Glutamatergic neuron (in vitro differentiated cells): Measurements from ENCODE around the gene R3HCC1L. TPM values are rescaled to one million over a fixed set of nuclear protein-coding genes. Genes with fewer than 3 reads are reported as not detected.

Experiments used
- DNase-seq: peaks from one replicate; pipeline ENCODE4 v3.0.0; 2022
- H3K27ac Mint-ChIP-seq: one replicate; pipeline ENCODE4 v1.8.0; 2020; ENCODE audit warnings: mild to moderate bottlenecking, mixed read lengths, inconsistent platforms; ENCODE audit not compliant: unreplicated experiment
- H3K27me3 Mint-ChIP-seq: one replicate; pipeline ENCODE4 v1.8.0; 2020; ENCODE audit warnings: mild to moderate bottlenecking, moderate library complexity, mixed read lengths, inconsistent platforms; ENCODE audit not compliant: unreplicated experiment
- H3K36me3 Mint-ChIP-seq: one replicate; pipeline ENCODE4 v1.8.0; 2020; ENCODE audit warnings: mild to moderate bottlenecking, mixed read lengths, inconsistent platforms; ENCODE audit not compliant: unreplicated experiment
- H3K4me1 Mint-ChIP-seq: one replicate; pipeline ENCODE4 v1.8.0; 2020; ENCODE audit warnings: mild to moderate bottlenecking, low read depth, mixed read lengths, inconsistent platforms; ENCODE audit not compliant: unreplicated experiment
- H3K4me3 Mint-ChIP-seq: one replicate; pipeline ENCODE4 v1.8.0; 2020; ENCODE audit warnings: mild to moderate bottlenecking, mixed read lengths, inconsistent platforms; ENCODE audit not compliant: unreplicated experiment
- H3K9me3 Mint-ChIP-seq: one replicate; pipeline ENCODE4 v1.8.0; 2020; ENCODE audit warnings: mild to moderate bottlenecking, moderate library complexity, mixed read lengths, inconsistent platforms; ENCODE audit not compliant: unreplicated experiment
- long read RNA-seq: library from polyadenylated mRNA; unstranded; transcript quantifications from one replicate; pipeline ENCODE4 v2.0.0, GENCODE V29; 2020; ENCODE audit not compliant: unreplicated experiment
- total RNA-seq: library from RNA; stranded (reverse); fragmentation: NEBNext Ultra II Directional; extraction: Animal tissue kit (Norgen Biotek cat#: 25700); gene quantifications from one replicate; pipeline ENCODE4 v1.2.1, GENCODE V29; 2021; ENCODE audit not compliant: unreplicated experiment
- TF ChIP-seq, protein P1 (sequence below): fragments of 200-600 bp; sonication (generic); IDR thresholded peaks from one replicate; pipeline ENCODE4 v1.5.0; 2021; ENCODE audit not compliant: partially characterized antibody, unreplicated experiment

R3HCC1L gene
- total RNA-seq, result 13.6 TPM
- long read RNA-seq, partial matches to known transcripts, result 0 of 3 reads
- long read RNA-seq, other reads (novel, unspliced or antisense), result 2 of 3 reads

DNA sequence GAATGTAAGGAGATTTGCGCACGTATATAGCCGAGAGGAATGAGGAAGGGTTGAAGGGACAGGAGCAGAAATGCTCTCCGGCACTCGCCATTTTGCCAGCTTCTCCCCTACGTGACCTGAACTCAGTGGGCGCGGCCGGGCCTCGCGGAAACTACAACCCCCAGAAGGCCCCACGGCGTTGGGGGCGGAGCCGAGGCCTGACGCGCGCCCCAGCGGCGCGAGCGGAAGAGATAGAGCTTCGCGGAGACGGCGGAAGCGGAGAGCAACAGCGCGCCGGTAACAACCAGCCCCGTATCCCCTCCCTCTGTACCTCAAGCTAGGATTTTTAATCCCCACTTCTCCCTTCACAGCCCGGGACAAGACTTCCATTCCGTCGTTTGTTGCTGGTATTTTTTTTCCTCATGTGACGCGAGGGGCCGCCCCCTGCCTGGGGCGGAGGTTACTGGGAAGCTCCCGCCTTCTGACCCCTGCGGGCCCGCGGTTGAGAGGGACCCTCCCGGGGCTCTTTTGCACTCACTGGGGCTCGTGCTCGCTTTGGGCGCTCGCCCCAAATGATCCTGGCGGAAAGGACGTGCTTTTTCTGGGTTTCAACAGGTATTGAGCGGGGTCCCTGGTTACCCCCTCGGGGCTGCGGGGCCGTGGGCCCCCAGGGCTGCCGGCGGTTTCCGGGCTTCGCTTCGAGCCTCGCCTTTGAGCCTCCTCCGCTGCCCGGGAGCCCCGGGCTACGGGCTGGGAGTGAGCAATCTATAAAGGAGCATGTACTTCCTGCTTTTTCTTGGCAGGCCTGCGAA is at the start of gene R3HCC1L:
TSS of gene R3HCC1L (plus strand) at position 227 of the 791 bp plus-strand sequence. CDS start 73,458 bp downstream, outside the sequence.
- H3K4me1 Mint-ChIP-seq, result peaks cover 6% of the 10 kb centered on the region
- TF ChIP-seq, protein P1, sequence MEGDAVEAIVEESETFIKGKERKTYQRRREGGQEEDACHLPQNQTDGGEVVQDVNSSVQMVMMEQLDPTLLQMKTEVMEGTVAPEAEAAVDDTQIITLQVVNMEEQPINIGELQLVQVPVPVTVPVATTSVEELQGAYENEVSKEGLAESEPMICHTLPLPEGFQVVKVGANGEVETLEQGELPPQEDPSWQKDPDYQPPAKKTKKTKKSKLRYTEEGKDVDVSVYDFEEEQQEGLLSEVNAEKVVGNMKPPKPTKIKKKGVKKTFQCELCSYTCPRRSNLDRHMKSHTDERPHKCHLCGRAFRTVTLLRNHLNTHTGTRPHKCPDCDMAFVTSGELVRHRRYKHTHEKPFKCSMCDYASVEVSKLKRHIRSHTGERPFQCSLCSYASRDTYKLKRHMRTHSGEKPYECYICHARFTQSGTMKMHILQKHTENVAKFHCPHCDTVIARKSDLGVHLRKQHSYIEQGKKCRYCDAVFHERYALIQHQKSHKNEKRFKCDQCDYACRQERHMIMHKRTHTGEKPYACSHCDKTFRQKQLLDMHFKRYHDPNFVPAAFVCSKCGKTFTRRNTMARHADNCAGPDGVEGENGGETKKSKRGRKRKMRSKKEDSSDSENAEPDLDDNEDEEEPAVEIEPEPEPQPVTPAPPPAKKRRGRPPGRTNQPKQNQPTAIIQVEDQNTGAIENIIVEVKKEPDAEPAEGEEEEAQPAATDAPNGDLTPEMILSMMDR, result no peak
- peaks cover 5% of the 10 kb centered on the region for H3K36me3 Mint-ChIP-seq
- peaks cover 2% of the 10 kb centered on the region for H3K9me3 Mint-ChIP-seq
- H3K4me3 Mint-ChIP-seq, result peak within 1 kb of the TSS; percentile 80
- H3K27me3 Mint-ChIP-seq, result peaks cover 2% of the 10 kb centered on the region
- peak within 1 kb of the TSS; percentile 20 for H3K27ac Mint-ChIP-seq
- peak; percentile 95 for DNase-seq

GRCh38 chr10:98085238-98085637 is 49.2 kb upstream of the R3HCC1L start:
- Mint-ChIP-seq H3K4me1 (peaks cover 7% of the 10 kb centered on the region), H3K9me3 (peaks cover 2% of the 10 kb centered on the region), H3K27me3 (peaks cover 4% of the 10 kb centered on the region), H3K27ac (no peak overlapping the region), H3K36me3 (no peaks in the 10 kb centered on the region), H3K4me3 (no peak overlapping the region)
- TF ChIP-seq, protein P1, result no peak
- no peak for DNase-seq

DNA sequence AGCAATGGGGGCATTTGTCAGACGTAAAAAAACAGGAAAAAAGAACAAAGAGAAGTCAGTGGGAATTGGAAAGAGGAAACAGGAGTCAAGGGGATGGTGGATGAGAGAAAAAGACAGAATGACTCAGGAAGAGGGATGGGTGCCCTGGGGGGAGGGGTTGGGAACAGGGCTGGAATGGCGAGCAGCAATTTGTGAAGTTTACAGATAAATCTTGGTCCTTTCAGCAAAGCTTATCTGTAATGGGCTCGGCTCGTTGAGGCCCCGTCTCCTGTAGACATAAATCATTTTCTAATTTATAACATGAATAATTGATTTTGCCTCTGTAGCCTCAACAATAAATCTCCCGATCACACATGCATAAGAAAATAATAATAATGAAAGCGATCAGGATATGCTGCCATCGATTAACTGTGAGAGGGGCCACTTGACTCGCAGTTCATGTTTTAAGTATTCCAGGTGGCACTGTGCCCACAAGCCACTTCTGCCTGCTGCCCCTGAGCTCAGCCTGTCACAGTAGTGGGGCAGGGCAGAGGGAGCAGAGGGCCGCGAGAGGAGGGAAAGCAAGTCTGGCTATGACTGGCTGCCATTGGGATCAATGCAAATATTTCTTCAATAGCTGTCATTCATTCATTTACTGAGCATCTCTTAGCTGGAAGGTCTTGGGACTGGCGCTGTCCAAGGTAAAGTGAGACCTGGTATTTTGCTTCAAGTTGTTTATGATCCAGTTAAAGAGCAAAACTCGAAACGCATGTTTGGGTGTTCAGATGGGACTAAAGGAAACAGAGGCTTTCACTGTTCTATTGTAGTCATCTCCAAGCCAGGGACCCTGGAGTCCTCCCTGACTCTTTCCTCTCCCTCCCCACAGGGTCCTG is 47.4 kb upstream of the R3HCC1L start:
- no peak for DNase-seq
- no peaks in the 10 kb centered on the region for H3K36me3 Mint-ChIP-seq
- H3K27me3 Mint-ChIP-seq, result no peaks in the 10 kb centered on the region
- peaks cover 4% of the 10 kb centered on the region for H3K4me1 Mint-ChIP-seq
- TF ChIP-seq, protein P1, result no peak
- H3K9me3 Mint-ChIP-seq, result peaks cover 2% of the 10 kb centered on the region
- no peak overlapping the region for H3K27ac Mint-ChIP-seq
- H3K4me3 Mint-ChIP-seq, result no peak overlapping the region

GRCh38 chr10:98088186-98088971 is 46.1 kb upstream of the R3HCC1L start:
- Mint-ChIP-seq H3K9me3 (peaks cover 2% of the 10 kb centered on the region), H3K4me3 (no peak overlapping the region), H3K27ac (no peak overlapping the region), H3K4me1 (peaks cover 4% of the 10 kb centered on the region), H3K27me3 (no peaks in the 10 kb centered on the region), H3K36me3 (no peaks in the 10 kb centered on the region)
- TF ChIP-seq, protein P1, result no peak
- DNase-seq, result no peak
